Measurements from ENCODE around the gene SLC15A1. TPM values are rescaled to one million over a fixed set of nuclear protein-coding genes. Genes with fewer than 3 reads are reported as not detected.
A peak's percentile ranks its signal among the peaks of the same experiment; 100 is the strongest.

Gene SLC15A1
- total RNA-seq, 1 experiment from 2014 or later, result 1.9 TPM

GRCh38 chr13:98741741-98742435, 10.6 kb downstream of the SLC15A1 start:
- peaks cover 0 to 6% of the 10 kb centered on the region in 2 experiments; a peak in 1 of 4 replicates for H3K4me1 Mint-ChIP-seq
- Histone ChIP-seq H4K5ac (ENCODE audit: insufficient read length, low read depth, low read length) (no peak overlapping the region), H3K56ac (ENCODE audit: insufficient read length, low read depth, low read length) (no peak overlapping the region), H3K27me3 (ENCODE audit: insufficient read depth, low read length) (no peaks in the 10 kb centered on the region), H4K91ac (ENCODE audit: insufficient read length, low read depth, low read length) (no peak overlapping the region), H3K79me1 (ENCODE audit: insufficient read depth, low read depth, low read length, poor library complexity, severe bottlenecking) (no peaks in the 10 kb centered on the region), H2BK12ac (ENCODE audit: insufficient read length, low read depth, low read length) (no peak overlapping the region), H3K23me2 (ENCODE audit: insufficient read length, low read depth, low read length, poor library complexity, severe bottlenecking) (no peaks in the 10 kb centered on the region), H3T11ph (ENCODE audit: low read length) (no peak overlapping the region), H3K9me3 (ENCODE audit: control insufficient read depth, low read depth, low read length) (peaks cover 15% of the 10 kb centered on the region), H2BK20ac (ENCODE audit: low read depth, low read length, poor library complexity, severe bottlenecking) (no peak overlapping the region), H2BK15ac (ENCODE audit: low read depth, low read length) (no peak overlapping the region), H3K27ac (ENCODE audit: insufficient read length, low read depth, low read length) (no peak overlapping the region), H3K4me1 (ENCODE audit: insufficient read depth, low read length) (no peaks in the 10 kb centered on the region), H2BK120ac (ENCODE audit: low read depth, low read length, poor library complexity, severe bottlenecking) (no peak overlapping the region), H3K4me2 (ENCODE audit: insufficient read depth, insufficient read length, low read length) (no peak overlapping the region), H3K14ac (ENCODE audit: insufficient read depth, low read length) (0 out of 2 replicates have a peak overlapping the region, but pooled peaks have one; percentile 55), H3K4ac (ENCODE audit: low read depth, low read length) (no peak overlapping the region), H3K9ac (ENCODE audit: extremely low read depth, insufficient read length, low read length) (no peak overlapping the region), H3K79me2 (ENCODE audit: insufficient read depth, low read length) (no peaks in the 10 kb centered on the region), H4K8ac (replicated peaks; ENCODE audit: insufficient read length, low read depth, low read length) (no peak overlapping the region), H2BK5ac (ENCODE audit: insufficient read length, low read length) (no peak overlapping the region), H4K20me1 (ENCODE audit: control insufficient read depth, insufficient read depth, insufficient read length) (no peaks in the 10 kb centered on the region), H2AK5ac (ENCODE audit: insufficient read length, low read length) (no peak overlapping the region), H2AFZ (ENCODE audit: low read length) (no peak overlapping the region), H3K23ac (ENCODE audit: insufficient read length, low read depth, low read length) (no peak overlapping the region), H3K18ac (ENCODE audit: insufficient read length, low read depth, low read length) (no peak overlapping the region)
- no CpG with 5 or more reads among the region's 14 CpGs for WGBS (ENCODE audit: extremely low coverage, insufficient read length, low lambda C conversion rate)
- peaks cover 32 to 38% of the 10 kb centered on the region in 2 experiments for H3K9me3 Mint-ChIP-seq
- peaks cover 2% of the 10 kb centered on the region; the same call in 1 of the 2 replicates for H3K27me3 Mint-ChIP-seq (ENCODE audit: low read depth)
- DNase-seq, result no peak
- H3K4me3 Mint-ChIP-seq, result no peak overlapping the region
- no peak for TF ChIP-seq CTCF (conservative IDR thresholded peaks at IDR 0.05)
- H3K27ac Mint-ChIP-seq, result no peak overlapping the region
- peaks cover 12 to 26% (median 23%) of the 10 kb centered on the region in 3 experiments for H3K36me3 Mint-ChIP-seq (ENCODE audit: insufficient read depth in 1 of 3, low read depth in 3 of 3)

Measured in H9 (cell line).